Liver (tissue), 9 donors: ENCODE results near the gene ATG14. TPM values are rescaled to one million over a fixed set of nuclear protein-coding genes. Genes with fewer than 3 reads are reported as not detected.

Source experiments
- DNase-seq: peaks from one replicate; pipeline ENCODE4 v3.0.0-alpha.2; 2017; ENCODE audit warnings: low spot score
- H3K27ac ChIP-seq, 2 donors: one replicate each; pipeline ENCODE4 v1.7.0; 2013; ENCODE audit warnings: inconsistent platforms in 2 of 2, low read length in 2 of 2, control low read depth in 1 of 2, low read depth in 1 of 2, mild to moderate bottlenecking in 1 of 2
- H3K27me3 ChIP-seq, 4 donors: one replicate each; pipeline versions ENCODE4 v1.6.1 to v1.7.0; 2013; ENCODE audit warnings: low read length in 3 of 4, inconsistent platforms in 1 of 4, mild to moderate bottlenecking in 1 of 4, moderate library complexity in 1 of 4; ENCODE audit not compliant: control insufficient read depth in 4 of 4, insufficient read depth in 4 of 4
- H3K36me3 ChIP-seq, 4 donors: one replicate each; pipeline versions ENCODE4 v1.6.1 to v1.7.0; 2013; ENCODE audit warnings: low read length in 3 of 4, mild to moderate bottlenecking in 3 of 4, low read depth in 1 of 4, moderate library complexity in 1 of 4; ENCODE audit not compliant: control insufficient read depth in 4 of 4, insufficient read depth in 3 of 4
- H3K4me1 ChIP-seq, 4 donors: one replicate each; pipeline versions ENCODE4 v1.6.1 to v1.7.0; 2013; ENCODE audit warnings: low read length in 3 of 4, mild to moderate bottlenecking in 3 of 4, moderate library complexity in 1 of 4; ENCODE audit not compliant: control insufficient read depth in 4 of 4, insufficient read depth in 4 of 4
- H3K4me3 ChIP-seq, 3 donors: one replicate each; pipeline versions ENCODE4 v1.6.1 to v1.7.0; 2013; ENCODE audit warnings: low read length in 3 of 3, control low read depth in 1 of 3, low read depth in 1 of 3, mild to moderate bottlenecking in 1 of 3
- H3K9ac ChIP-seq, 2 donors: one replicate each; pipeline ENCODE4 v1.7.0; 2013; ENCODE audit warnings: low read length in 2 of 2, mild to moderate bottlenecking in 2 of 2, moderate library complexity in 2 of 2, control low read depth in 1 of 2, low read depth in 1 of 2
- H3K9me3 ChIP-seq, 4 donors: one replicate each; pipeline versions ENCODE4 v1.6.1 to v1.7.0; 2013; ENCODE audit warnings: low read length in 3 of 4; ENCODE audit not compliant: control insufficient read depth in 4 of 4
- EGR1 ChIP-seq, 2 donors: IDR thresholded peaks; 2 replicates each; pipeline ENCODE4 v1.6.1; 2016 to 2018; ENCODE audit warnings: antibody characterized with exemption in 2 of 2, low read depth in 2 of 2
- FOXA1 ChIP-seq: IDR thresholded peaks from 2 replicates; pipeline ENCODE4 v1.6.1; 2016; ENCODE audit warnings: antibody characterized with exemption
- GABPA ChIP-seq, 2 donors: IDR thresholded peaks in 1 of 2; conservative IDR thresholded peaks in 1 of 2; 2 replicates each; pipeline ENCODE4 v1.6.1; 2016; ENCODE audit warnings: antibody characterized with exemption in 2 of 2, mild to moderate bottlenecking in 1 of 2, moderate library complexity in 1 of 2
- HNF4G ChIP-seq: IDR thresholded peaks from 2 replicates; pipeline ENCODE4 v1.6.1; 2016; ENCODE audit warnings: antibody characterized with exemption
- JUND ChIP-seq, 2 donors: IDR thresholded peaks; 2 replicates each; pipeline ENCODE4 v1.6.1; 2016; ENCODE audit warnings: antibody characterized with exemption in 2 of 2
- NR2F2 ChIP-seq: IDR thresholded peaks from 2 replicates; pipeline ENCODE4 v1.6.1; 2016; ENCODE audit warnings: antibody characterized with exemption
- RAD21 ChIP-seq, 2 donors: IDR thresholded peaks; 2 replicates each; pipeline ENCODE4 v1.6.1; 2016; ENCODE audit warnings: antibody characterized with exemption in 2 of 2, mild to moderate bottlenecking in 2 of 2
- SP1 ChIP-seq: IDR thresholded peaks from 2 replicates; pipeline ENCODE4 v1.6.1; 2018; ENCODE audit warnings: antibody characterized with exemption, mild to moderate bottlenecking
- TAF1 ChIP-seq: conservative IDR thresholded peaks from 2 replicates; pipeline ENCODE4 v1.6.1; 2016; ENCODE audit warnings: antibody characterized with exemption, mild to moderate bottlenecking
- YY1 ChIP-seq: IDR thresholded peaks from 2 replicates; pipeline ENCODE4 v1.6.1; 2016; ENCODE audit warnings: antibody characterized with exemption, mild to moderate bottlenecking
- WGBS: extraction: QIAGEN DNeasy Blood & Tissue Kit; methylation state at CpG from one replicate; pipeline ENCODE4 v1.1.7; 2013; 5-methylcytosine and 5-hydroxymethylcytosine counted together
- polyA plus RNA-seq, 2 donors: library from polyadenylated mRNA; stranded (reverse) in 1 of 2; unstranded in 1 of 2; fragments of 200-250 nt in 1 of 2; fragments of >200 nt in 1 of 2; fragmentation: Nextera tagmentation in 1 of 2; extraction: Ambion mirVana in 1 of 2; gene quantifications; one replicate each; pipeline versions ENCODE4 v1.2.1 to v1.2.3, GENCODE V29; 2013 to 2015
- total RNA-seq, 2 donors: library from RNA; depleted of rRNA; stranded (reverse); fragments of >200 nt; gene quantifications; one replicate each; pipeline ENCODE4 v1.2.3, GENCODE V29; 2014
- TF ChIP-seq, protein P1 (sequence below): IDR thresholded peaks from 2 replicates; pipeline ENCODE4 v1.6.1; 2016; ENCODE audit warnings: antibody characterized with exemption
- TF ChIP-seq, protein P2 (sequence below): IDR thresholded peaks from 2 replicates; pipeline ENCODE4 v1.6.1; 2016; ENCODE audit warnings: antibody characterized with exemption
- TF ChIP-seq, protein P3 (sequence below): IDR thresholded peaks from 2 replicates; pipeline ENCODE4 v1.6.1; 2016; ENCODE audit warnings: antibody characterized with exemption, mild to moderate bottlenecking
- donor health status: healthy.
- donor health status: healthy.
- donor health status: healthy.
- donor health status: healthy.
- donor health status: healthy.

ATG14 gene
- total and polyA plus RNA-seq, 4 donors = 1.9 to 16.0 (median 4.4) TPM

DNA sequence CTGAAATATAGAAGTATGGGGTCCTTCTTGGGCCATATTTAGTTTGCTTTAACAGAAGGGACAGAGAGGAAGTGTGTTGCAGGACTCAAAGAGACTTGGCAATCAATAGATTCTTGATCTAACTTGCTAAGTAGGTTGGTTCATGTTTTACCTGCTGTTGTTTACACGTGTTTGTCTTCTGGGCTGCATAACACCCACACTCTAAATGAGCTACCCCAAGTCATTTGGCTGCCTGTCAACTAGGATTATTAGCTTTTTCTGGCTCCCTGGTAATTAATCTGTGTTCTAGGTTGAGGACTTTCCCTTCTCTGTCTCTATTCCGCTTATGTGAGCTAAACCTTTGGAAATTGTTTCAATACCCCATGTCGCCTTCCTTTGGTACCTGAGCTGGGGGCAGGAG, 38.9 kb upstream of the ATG14 start (continued):
- TF ChIP-seq, protein P1, sequence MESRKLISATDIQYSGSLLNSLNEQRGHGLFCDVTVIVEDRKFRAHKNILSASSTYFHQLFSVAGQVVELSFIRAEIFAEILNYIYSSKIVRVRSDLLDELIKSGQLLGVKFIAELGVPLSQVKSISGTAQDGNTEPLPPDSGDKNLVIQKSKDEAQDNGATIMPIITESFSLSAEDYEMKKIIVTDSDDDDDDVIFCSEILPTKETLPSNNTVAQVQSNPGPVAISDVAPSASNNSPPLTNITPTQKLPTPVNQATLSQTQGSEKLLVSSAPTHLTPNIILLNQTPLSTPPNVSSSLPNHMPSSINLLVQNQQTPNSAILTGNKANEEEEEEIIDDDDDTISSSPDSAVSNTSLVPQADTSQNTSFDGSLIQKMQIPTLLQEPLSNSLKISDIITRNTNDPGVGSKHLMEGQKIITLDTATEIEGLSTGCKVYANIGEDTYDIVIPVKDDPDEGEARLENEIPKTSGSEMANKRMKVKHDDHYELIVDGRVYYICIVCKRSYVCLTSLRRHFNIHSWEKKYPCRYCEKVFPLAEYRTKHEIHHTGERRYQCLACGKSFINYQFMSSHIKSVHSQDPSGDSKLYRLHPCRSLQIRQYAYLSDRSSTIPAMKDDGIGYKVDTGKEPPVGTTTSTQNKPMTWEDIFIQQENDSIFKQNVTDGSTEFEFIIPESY = no peak

DNA sequence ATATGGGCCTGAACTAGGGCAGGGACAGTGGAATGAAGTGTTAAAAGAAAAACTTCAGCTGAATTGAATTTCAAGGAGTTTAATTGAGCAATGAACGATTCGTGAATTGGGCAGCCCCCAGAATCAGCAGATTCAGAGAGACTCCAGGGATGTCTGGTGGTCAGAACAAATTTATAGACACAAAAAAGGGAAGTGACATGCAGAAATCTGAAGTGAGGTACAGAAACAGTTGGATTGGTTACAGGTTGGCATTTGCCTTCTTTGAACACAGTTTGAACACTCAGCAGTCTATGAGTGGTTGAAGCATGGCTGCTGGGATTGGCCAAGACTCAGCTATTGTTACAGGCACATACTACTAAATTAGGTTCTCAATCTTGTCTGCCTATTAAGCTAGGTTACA, 38.5 kb upstream of the ATG14 start:
- no peaks in the 10 kb centered on the region for H3K36me3 ChIP-seq
- no peaks in the 10 kb centered on the region for H3K4me1 ChIP-seq
- 79% methylated on average over 2 of the region's 2 CpGs for WGBS
- no peak overlapping the region for H3K27ac ChIP-seq
- H3K27me3 ChIP-seq = no peaks in the 10 kb centered on the region
- no peak for TF ChIP-seq FOXA1
- TF ChIP-seq, protein P2, sequence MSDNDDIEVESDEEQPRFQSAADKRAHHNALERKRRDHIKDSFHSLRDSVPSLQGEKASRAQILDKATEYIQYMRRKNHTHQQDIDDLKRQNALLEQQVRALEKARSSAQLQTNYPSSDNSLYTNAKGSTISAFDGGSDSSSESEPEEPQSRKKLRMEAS = no peak
- TF ChIP-seq EGR1 (IDR thresholded peaks at IDR 0.05; ENCODE audit: low read depth in 2 of 2) = no peak
- no peak for TF ChIP-seq HNF4G
- H3K9me3 ChIP-seq = no peaks in the 10 kb centered on the region
- DNase-seq = no peak
- H3K9ac ChIP-seq = no peak overlapping the region
- no peak overlapping the region for H3K4me3 ChIP-seq

DNA sequence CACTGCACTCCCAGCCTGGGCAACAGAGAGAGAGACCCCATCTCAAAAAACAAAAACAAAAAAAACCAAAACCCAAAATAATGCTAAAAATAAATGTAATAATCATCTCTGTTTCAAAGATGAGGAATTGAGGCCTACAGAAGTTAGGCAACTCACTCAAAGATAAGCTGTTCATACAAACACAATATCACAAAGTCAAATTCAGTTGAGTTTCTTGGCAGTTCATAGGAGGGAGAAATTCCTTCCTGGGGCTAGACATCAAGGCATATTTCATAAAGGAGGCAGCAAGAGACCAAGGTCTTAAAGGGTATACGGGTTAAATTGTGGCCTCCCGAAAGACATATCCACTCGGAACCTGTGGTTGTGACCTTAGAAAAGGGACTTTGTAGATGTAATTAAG, 37.5 kb upstream of the ATG14 start:
- H3K9ac ChIP-seq = no peak overlapping the region
- H3K27me3 ChIP-seq = no peaks in the 10 kb centered on the region
- no peak overlapping the region for H3K4me3 ChIP-seq
- WGBS = 80% methylated on average over 3 of the region's 3 CpGs
- H3K27ac ChIP-seq = no peak overlapping the region
- H3K9me3 ChIP-seq = no peaks in the 10 kb centered on the region
- no peaks in the 10 kb centered on the region for H3K36me3 ChIP-seq
- DNase-seq = no peak
- TF ChIP-seq GABPA (IDR thresholded peaks at IDR 0.05 in 1 of 2, conservative IDR thresholded peaks at IDR 0.05 in 1 of 2) (no peak), SP1 (no peak), JUND (IDR thresholded peaks at IDR 0.05) (no peak), TAF1 (no peak), YY1 (no peak), RAD21 (IDR thresholded peaks at IDR 0.05) (no peak), NR2F2 (no peak)
- TF ChIP-seq, protein P3, sequence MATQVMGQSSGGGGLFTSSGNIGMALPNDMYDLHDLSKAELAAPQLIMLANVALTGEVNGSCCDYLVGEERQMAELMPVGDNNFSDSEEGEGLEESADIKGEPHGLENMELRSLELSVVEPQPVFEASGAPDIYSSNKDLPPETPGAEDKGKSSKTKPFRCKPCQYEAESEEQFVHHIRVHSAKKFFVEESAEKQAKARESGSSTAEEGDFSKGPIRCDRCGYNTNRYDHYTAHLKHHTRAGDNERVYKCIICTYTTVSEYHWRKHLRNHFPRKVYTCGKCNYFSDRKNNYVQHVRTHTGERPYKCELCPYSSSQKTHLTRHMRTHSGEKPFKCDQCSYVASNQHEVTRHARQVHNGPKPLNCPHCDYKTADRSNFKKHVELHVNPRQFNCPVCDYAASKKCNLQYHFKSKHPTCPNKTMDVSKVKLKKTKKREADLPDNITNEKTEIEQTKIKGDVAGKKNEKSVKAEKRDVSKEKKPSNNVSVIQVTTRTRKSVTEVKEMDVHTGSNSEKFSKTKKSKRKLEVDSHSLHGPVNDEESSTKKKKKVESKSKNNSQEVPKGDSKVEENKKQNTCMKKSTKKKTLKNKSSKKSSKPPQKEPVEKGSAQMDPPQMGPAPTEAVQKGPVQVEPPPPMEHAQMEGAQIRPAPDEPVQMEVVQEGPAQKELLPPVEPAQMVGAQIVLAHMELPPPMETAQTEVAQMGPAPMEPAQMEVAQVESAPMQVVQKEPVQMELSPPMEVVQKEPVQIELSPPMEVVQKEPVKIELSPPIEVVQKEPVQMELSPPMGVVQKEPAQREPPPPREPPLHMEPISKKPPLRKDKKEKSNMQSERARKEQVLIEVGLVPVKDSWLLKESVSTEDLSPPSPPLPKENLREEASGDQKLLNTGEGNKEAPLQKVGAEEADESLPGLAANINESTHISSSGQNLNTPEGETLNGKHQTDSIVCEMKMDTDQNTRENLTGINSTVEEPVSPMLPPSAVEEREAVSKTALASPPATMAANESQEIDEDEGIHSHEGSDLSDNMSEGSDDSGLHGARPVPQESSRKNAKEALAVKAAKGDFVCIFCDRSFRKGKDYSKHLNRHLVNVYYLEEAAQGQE = no peak
- H3K4me1 ChIP-seq = no peaks in the 10 kb centered on the region
